ENCODE results near the gene FSTL3. TPM values are rescaled to one million over a fixed set of nuclear protein-coding genes. Genes with fewer than 3 reads are reported as not detected.

The FSTL3 gene
- total RNA-seq, 1 experiment from 2014 or later: 32.5 TPM

GRCh38 chr19:690203-690602 lies 14.0 kb downstream of the FSTL3 start:
- in situ Hi-C loops (cut with HindIII; ENCODE audit: low pct_unique_long_range_greater_than_20kb, low sequenced_read_pairs): no loop called here
- H3K27ac ChIP-seq (ENCODE audit: low read length): no peak overlapping the region
- TF ChIP-seq CTCF (IDR thresholded peaks at IDR 0.05) (no peak), REST (IDR thresholded peaks at IDR 0.05; ENCODE audit: insufficient read depth in 1 of 2, low read depth in 2 of 2, low read length in 1 of 2) (no peak), TCF7L2 (IDR thresholded peaks at IDR 0.05; ENCODE audit: low read depth, low read length) (no peak), SIN3A (IDR thresholded peaks at IDR 0.05; ENCODE audit: borderline replicate concordance, insufficient read depth, low read depth, low read length) (no peak), POLR2AphosphoS5 (IDR thresholded peaks at IDR 0.05; ENCODE audit: low read depth, low read length) (no peak)
- H3K27me3 ChIP-seq (ENCODE audit: control insufficient read depth, insufficient read depth, low read length): no peaks in the 10 kb centered on the region
- no peaks in the 10 kb centered on the region for H3K36me3 ChIP-seq (ENCODE audit: control insufficient read depth, insufficient read depth, low read length)
- POLR2A ChIA-PET: no interaction called here
- DNase-seq (ENCODE audit: low read depth, low spot score) (no peak), ATAC-seq (no peak)
- no TSS peak for BruUV-seq (replicated peaks)
- no peaks in the 10 kb centered on the region for H3K9me3 ChIP-seq (ENCODE audit: control insufficient read depth, insufficient read depth, low read depth, low read length)
- H3K4me3 ChIP-seq (ENCODE audit: low read depth in 2 of 2, low read length in 2 of 2): no peak overlapping the region
- intact Hi-C loops (cut with micrococcal nuclease; ENCODE audit: unreplicated experiment): no loop called here
- CTCF ChIA-PET: no interaction called here
- H3K4me1 ChIP-seq (ENCODE audit: control insufficient read depth, insufficient read depth, low read length): no peaks in the 10 kb centered on the region

GRCh38 chr19:694481-695351 lies 18.5 kb downstream of the FSTL3 start:
- no peak for ATAC-seq
- in situ Hi-C loops (cut with HindIII; ENCODE audit: low pct_unique_long_range_greater_than_20kb, low sequenced_read_pairs): no loop called here
- TF ChIP-seq TCF7L2 (IDR thresholded peaks at IDR 0.05; ENCODE audit: low read depth, low read length) (no peak), REST (IDR thresholded peaks at IDR 0.05; ENCODE audit: insufficient read depth in 1 of 2, low read depth in 2 of 2, low read length in 1 of 2) (no peak), POLR2AphosphoS5 (IDR thresholded peaks at IDR 0.05; ENCODE audit: low read depth, low read length) (no peak), CTCF (IDR thresholded peaks at IDR 0.05) (no peak), SIN3A (IDR thresholded peaks at IDR 0.05; ENCODE audit: borderline replicate concordance, insufficient read depth, low read depth, low read length) (no peak)
- DNase-seq (ENCODE audit: low read depth, low spot score): no peak
- CTCF ChIA-PET: no interaction called here
- no peak overlapping the region for H3K4me3 ChIP-seq (ENCODE audit: low read depth in 2 of 2, low read length in 2 of 2)
- H3K36me3 ChIP-seq (ENCODE audit: control insufficient read depth, insufficient read depth, low read length): no peaks in the 10 kb centered on the region
- intact Hi-C loops (cut with micrococcal nuclease; ENCODE audit: unreplicated experiment): no loop called here
- no peaks in the 10 kb centered on the region for H3K4me1 ChIP-seq (ENCODE audit: control insufficient read depth, insufficient read depth, low read length)
- BruUV-seq (replicated peaks): no TSS peak
- no peaks in the 10 kb centered on the region for H3K27me3 ChIP-seq (ENCODE audit: control insufficient read depth, insufficient read depth, low read length)
- no peak overlapping the region for H3K27ac ChIP-seq (ENCODE audit: low read length)
- H3K9me3 ChIP-seq (ENCODE audit: control insufficient read depth, insufficient read depth, low read depth, low read length): no peaks in the 10 kb centered on the region
- POLR2A ChIA-PET: no interaction called here

Data from Panc1 (cell line).